ENCODE results near the gene TM9SF3.

- TF ChIP-seq CTCF (IDR thresholded peaks at IDR 0.05), result no peak
- TF ChIP-seq POLR2AphosphoS5 (IDR thresholded peaks at IDR 0.05), result no peak
Measured at GRCh38 chr10:96536129-96536528, 50.7 kb downstream of the TM9SF3 start.

Data from breast epithelium (tissue), 3 donors.